Peyer's patch (tissue), 4 donors: ENCODE results near the gene BACE1. TPM values are rescaled to one million over a fixed set of nuclear protein-coding genes. Genes with fewer than 3 reads are reported as not detected.

Source experiments
- DNase-seq, 3 donors: peaks; one replicate each; pipeline ENCODE4 v3.0.0-alpha.2; 2017 to 2019
- H3K27ac ChIP-seq, 4 donors: fragments of 200-600 bp; sonication (generic); one replicate each; pipeline ENCODE4 v1.5.1; 2016 to 2019
- H3K27me3 ChIP-seq, 2 donors: fragments of 200-600 bp; sonication (generic); one replicate each; pipeline ENCODE4 v1.5.1; 2019
- H3K36me3 ChIP-seq, 3 donors: fragments of 200-600 bp; sonication (generic); one replicate each; pipeline ENCODE4 v1.5.1; 2016 to 2019
- H3K4me1 ChIP-seq, 4 donors: fragments of 200-600 bp; sonication (generic); one replicate each; pipeline ENCODE4 v1.5.1; 2016 to 2019
- H3K4me3 ChIP-seq, 4 donors: fragments of 200-600 bp; sonication (generic); 1 replicate in 3 of 4; 2 replicates in 1 of 4; pipeline ENCODE4 v1.5.1; 2016 to 2019; ENCODE audit warnings: mild to moderate bottlenecking in 1 of 4
- H3K9me3 ChIP-seq, 4 donors: fragments of 200-600 bp; sonication (generic); one replicate each; pipeline ENCODE4 v1.5.1; 2016 to 2019; ENCODE audit warnings: mild to moderate bottlenecking in 1 of 4
- CTCF ChIP-seq, 6 experiments: fragments of 450-650 bp in 4 of 6; fragments of 200-600 bp in 2 of 6; sonication (generic) in 1 of 6; IDR thresholded peaks; one replicate each; pipeline ENCODE4 v1.5.1; 2017 to 2019; ENCODE audit warnings: antibody characterized with exemption in 6 of 6, mild to moderate bottlenecking in 3 of 6, moderate library complexity in 1 of 6
- POLR2A ChIP-seq, 2 donors: fragments of 450-650 bp; IDR thresholded peaks; one replicate each; pipeline ENCODE4 v1.5.1; 2017; ENCODE audit warnings: antibody characterized with exemption in 2 of 2, mild to moderate bottlenecking in 2 of 2, moderate library complexity in 2 of 2
- small RNA-seq, 2 donors: library from RNA; depleted of rRNA; stranded (forward); fragments of <200 nt; gene quantifications; one replicate each; pipeline ENCODE3, GENCODE V24; 2016
- total RNA-seq, 4 donors: library from RNA; depleted of rRNA; stranded (reverse); fragments of >200 nt; gene quantifications; one replicate each; pipeline ENCODE4 v1.1.0, GENCODE V29; 2016

The BACE1 gene
- total RNA-seq, 4 donors from 2014 or later: 5.6 to 11.4 (median 8.9) TPM

- no peak for DNase-seq
- no peaks in the 10 kb centered on the region for H3K27me3 ChIP-seq
- H3K27ac ChIP-seq: no peak overlapping the region
- no peak overlapping the region for H3K4me3 ChIP-seq
- H3K4me1 ChIP-seq: no peaks in the 10 kb centered on the region
- H3K9me3 ChIP-seq: no peaks in the 10 kb centered on the region
- TF ChIP-seq CTCF (IDR thresholded peaks at IDR 0.05) (no peak), POLR2A (IDR thresholded peaks at IDR 0.05) (no peak)
- peaks cover 0 to 76% (median 0%) of the 10 kb centered on the region in 3 donors for H3K36me3 ChIP-seq
These were observed 67.7 kb downstream of the BACE1 start for GRCh38 chr11:117248341-117248740.

GRCh38 chr11:117239295-117239694 lies 76.8 kb downstream of the BACE1 start:
- no peaks in the 10 kb centered on the region for H3K27me3 ChIP-seq
- no peak for DNase-seq
- no peaks in the 10 kb centered on the region for H3K4me1 ChIP-seq
- peaks cover 0 to 48% (median 0%) of the 10 kb centered on the region in 3 donors for H3K36me3 ChIP-seq
- H3K9me3 ChIP-seq: no peaks in the 10 kb centered on the region
- no peak for TF ChIP-seq CTCF (IDR thresholded peaks at IDR 0.05)
- no peak for TF ChIP-seq POLR2A (IDR thresholded peaks at IDR 0.05)
- no peak overlapping the region for H3K27ac ChIP-seq
- no peak overlapping the region for H3K4me3 ChIP-seq

GRCh38 chr11:117238221-117238620 lies 77.8 kb downstream of the BACE1 start:
- peaks cover 0 to 9% (median 0%) of the 10 kb centered on the region in 4 donors for H3K4me1 ChIP-seq
- no peak for DNase-seq
- no peak overlapping the region for H3K27ac ChIP-seq
- no peak overlapping the region for H3K4me3 ChIP-seq
- no peaks in the 10 kb centered on the region for H3K9me3 ChIP-seq
- H3K27me3 ChIP-seq: no peaks in the 10 kb centered on the region
- H3K36me3 ChIP-seq: peaks cover 0 to 41% (median 0%) of the 10 kb centered on the region in 3 donors
- no peak for TF ChIP-seq POLR2A (IDR thresholded peaks at IDR 0.05)
- TF ChIP-seq CTCF (IDR thresholded peaks at IDR 0.05): no peak

Small RNAs within 50 kb of the gene (small RNA-seq; reads per million reads assigned to genes)
- 0 reads per million in 2 donors for gene RF00564

Other genes starting within 250 kb of the BACE1 start
- gene SIK3, start 217.8 kb downstream of the BACE1 start, total RNA-seq: 10 to 100 TPM; 58.8 to 85.8 (median 59.8) TPM
- 10 to 100 TPM; 45.4 to 96.2 (median 66.9) TPM for gene PAFAH1B2, start 172.0 kb downstream of the BACE1 start, total RNA-seq
- 100 to 1,000 TPM in 3 of 4 donors, 10 to 100 TPM in 1; 69.3 to 201 (median 162) TPM for gene SIDT2, start 137.5 kb downstream of the BACE1 start, total RNA-seq
- gene TAGLN, start 116.9 kb downstream of the BACE1 start, total RNA-seq: 100 to 1,000 TPM; 110 to 361 (median 254) TPM
- 100 to 1,000 TPM; 136 to 244 (median 171) TPM for gene PCSK7, start 84.2 kb downstream of the BACE1 start, total RNA-seq
- gene RNF214, start 83.6 kb downstream of the BACE1 start, total RNA-seq: 10 to 100 TPM; 10.2 to 32.2 (median 13.4) TPM
- 1 to 10 TPM; 2.5 to 7.6 (median 6.3) TPM for gene BACE1-AS, start 24.9 kb downstream of the BACE1 start, total RNA-seq
- gene CEP164, start 11.6 kb upstream of the BACE1 start, total RNA-seq: 10 to 100 TPM; 12.3 to 45.4 (median 27.2) TPM